DND-41 (cell line): Measurements from ENCODE around the gene PLXNA4.

Experiments used
- ATAC-seq: fragments of 200-7000 bp; cut with Tn5 transposase; 3 replicates; pipeline ENCODE4 v1.9.1; 2021; ENCODE audit warnings: low read depth; ENCODE audit not compliant: insufficient read depth
- DNase-seq: peaks from one replicate; pipeline ENCODE4 v3.0.0-alpha.2; 2020
- H2AFZ ChIP-seq: 2 replicates; pipeline ENCODE4 v1.6.0; 2012; ENCODE audit warnings: low read depth, low read length
- H3K27ac ChIP-seq: 2 replicates; pipeline ENCODE4 v1.5.1; 2012; ENCODE audit warnings: low read length, inconsistent platforms
- H3K27me3 ChIP-seq: fragments of 200-600 bp; sonication (generic); 2 replicates; pipeline ENCODE4 v1.6.0; 2012; ENCODE audit warnings: low read length, mild to moderate bottlenecking, inconsistent platforms; ENCODE audit not compliant: insufficient read depth, poor library complexity
- H3K36me3 ChIP-seq: 2 replicates; pipeline ENCODE4 v1.5.1; 2012; ENCODE audit warnings: low read length, inconsistent platforms; ENCODE audit not compliant: insufficient read depth
- H3K4me1 ChIP-seq: 2 replicates; pipeline ENCODE4 v1.5.1; 2012; ENCODE audit warnings: mild to moderate bottlenecking, low read length; ENCODE audit not compliant: insufficient read depth
- H3K4me2 ChIP-seq: 2 replicates; pipeline ENCODE4 v1.6.0; 2012; ENCODE audit warnings: mild to moderate bottlenecking, moderate library complexity, low read length, inconsistent platforms; ENCODE audit not compliant: insufficient read depth
- H3K4me3 ChIP-seq, 2 experiments: fragments of 200-600 bp in 1 of 2; shearing (Covaris generic) in 1 of 2; 2 replicates each; pipeline ENCODE4 v1.5.1; 2012 to 2016; ENCODE audit warnings: inconsistent platforms in 2 of 2, low read length in 2 of 2, mild to moderate bottlenecking in 2 of 2, low read depth in 1 of 2, moderate library complexity in 1 of 2
- H3K79me2 ChIP-seq: 2 replicates; pipeline ENCODE4 v1.6.0; 2012; ENCODE audit warnings: low read length, inconsistent platforms; ENCODE audit not compliant: insufficient read depth
- H3K9ac ChIP-seq: 2 replicates; pipeline ENCODE4 v1.6.0; 2012; ENCODE audit warnings: low read depth, mild to moderate bottlenecking, inconsistent platforms, low read length, moderate library complexity
- H3K9me3 ChIP-seq: 2 replicates; pipeline ENCODE4 v1.5.1; 2012; ENCODE audit warnings: low read length, moderate library complexity, mild to moderate bottlenecking, inconsistent platforms; ENCODE audit not compliant: insufficient read depth, severe bottlenecking
- H4K20me1 ChIP-seq: 2 replicates; pipeline ENCODE4 v1.6.0; 2012; ENCODE audit warnings: low read length; ENCODE audit not compliant: insufficient read depth
- EZH2 ChIP-seq: IDR thresholded peaks from 3 replicates; pipeline ENCODE4 v1.6.1; 2012; ENCODE audit warnings: borderline replicate concordance, low read depth, mild to moderate bottlenecking, moderate library complexity, low read length, inconsistent platforms; ENCODE audit not compliant: severe bottlenecking
- TF ChIP-seq, protein P1 (sequence below): IDR thresholded peaks from 2 replicates; pipeline ENCODE4 v1.5.1; 2012; ENCODE audit warnings: borderline replicate concordance, low read length, moderate library complexity, mild to moderate bottlenecking; ENCODE audit not compliant: poor library complexity, severe bottlenecking; ENCODE audit errors: extremely low read depth

PLXNA4 gene

DNA sequence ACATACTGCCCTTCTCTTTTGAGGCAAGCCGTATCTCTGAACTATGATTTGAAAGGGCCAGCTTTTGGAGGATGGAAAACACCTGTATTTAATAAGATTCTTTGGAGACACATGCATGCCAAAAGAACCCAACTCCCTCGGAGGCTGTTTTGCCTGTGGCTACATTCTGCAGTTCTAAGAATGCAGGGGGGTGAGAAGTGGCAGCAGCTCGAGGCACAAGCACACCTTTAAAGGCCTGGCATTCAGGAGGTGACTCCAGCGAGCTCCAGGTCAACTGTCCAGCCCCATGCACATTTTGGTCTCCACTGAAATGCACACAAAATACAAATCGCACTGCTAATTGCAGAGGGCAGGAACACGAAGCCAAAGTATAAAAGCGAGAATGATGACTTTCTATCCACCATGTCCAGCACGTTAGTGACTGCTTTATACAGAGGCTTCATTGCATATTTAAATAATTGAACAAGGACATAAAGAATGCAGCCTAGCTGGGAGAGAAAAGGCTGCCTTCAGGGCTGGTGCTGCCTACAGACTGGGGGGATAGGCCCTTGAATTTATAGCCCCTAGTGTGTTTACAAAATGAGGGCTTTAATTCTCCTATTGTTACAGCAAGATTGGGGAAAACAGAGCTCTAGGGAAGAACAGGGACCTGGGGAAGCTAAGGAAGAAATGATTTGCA, 359.3 kb downstream of the PLXNA4 start:
- H3K79me2 ChIP-seq = no peaks in the 10 kb centered on the region
- H3K4me2 ChIP-seq = no peak overlapping the region
- DNase-seq (no peak), ATAC-seq (no peak)
- no peak for TF ChIP-seq EZH2
- TF ChIP-seq, protein P1, sequence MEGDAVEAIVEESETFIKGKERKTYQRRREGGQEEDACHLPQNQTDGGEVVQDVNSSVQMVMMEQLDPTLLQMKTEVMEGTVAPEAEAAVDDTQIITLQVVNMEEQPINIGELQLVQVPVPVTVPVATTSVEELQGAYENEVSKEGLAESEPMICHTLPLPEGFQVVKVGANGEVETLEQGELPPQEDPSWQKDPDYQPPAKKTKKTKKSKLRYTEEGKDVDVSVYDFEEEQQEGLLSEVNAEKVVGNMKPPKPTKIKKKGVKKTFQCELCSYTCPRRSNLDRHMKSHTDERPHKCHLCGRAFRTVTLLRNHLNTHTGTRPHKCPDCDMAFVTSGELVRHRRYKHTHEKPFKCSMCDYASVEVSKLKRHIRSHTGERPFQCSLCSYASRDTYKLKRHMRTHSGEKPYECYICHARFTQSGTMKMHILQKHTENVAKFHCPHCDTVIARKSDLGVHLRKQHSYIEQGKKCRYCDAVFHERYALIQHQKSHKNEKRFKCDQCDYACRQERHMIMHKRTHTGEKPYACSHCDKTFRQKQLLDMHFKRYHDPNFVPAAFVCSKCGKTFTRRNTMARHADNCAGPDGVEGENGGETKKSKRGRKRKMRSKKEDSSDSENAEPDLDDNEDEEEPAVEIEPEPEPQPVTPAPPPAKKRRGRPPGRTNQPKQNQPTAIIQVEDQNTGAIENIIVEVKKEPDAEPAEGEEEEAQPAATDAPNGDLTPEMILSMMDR = no peak
- H3K27me3 ChIP-seq = no peaks in the 10 kb centered on the region
- no peaks in the 10 kb centered on the region; the same call in 1 of the 2 replicates for H4K20me1 ChIP-seq
- no peaks in the 10 kb centered on the region for H3K9me3 ChIP-seq
- H3K4me3 ChIP-seq = no peak overlapping the region
- no peak overlapping the region for H3K9ac ChIP-seq
- no peaks in the 10 kb centered on the region for H3K4me1 ChIP-seq
- no peaks in the 10 kb centered on the region for H3K36me3 ChIP-seq
- no peak overlapping the region for H3K27ac ChIP-seq
- H2AFZ ChIP-seq = no peak overlapping the region

- Histone ChIP-seq H3K27me3 (no peaks in the 10 kb centered on the region), H3K4me2 (no peak overlapping the region), H4K20me1 (no peaks in the 10 kb centered on the region; the same call in 1 of the 2 replicates), H3K4me3 (no peak overlapping the region), H2AFZ (no peak overlapping the region), H3K9ac (no peak overlapping the region), H3K36me3 (no peaks in the 10 kb centered on the region), H3K79me2 (no peaks in the 10 kb centered on the region), H3K9me3 (no peaks in the 10 kb centered on the region), H3K4me1 (no peaks in the 10 kb centered on the region), H3K27ac (no peak overlapping the region)
- ATAC-seq = no peak
- no peak for DNase-seq
- TF ChIP-seq, protein P1 = no peak
- TF ChIP-seq EZH2 = no peak
Measured at GRCh38 chr7:132214452-132214851, 361.8 kb downstream of the PLXNA4 start.

DNA sequence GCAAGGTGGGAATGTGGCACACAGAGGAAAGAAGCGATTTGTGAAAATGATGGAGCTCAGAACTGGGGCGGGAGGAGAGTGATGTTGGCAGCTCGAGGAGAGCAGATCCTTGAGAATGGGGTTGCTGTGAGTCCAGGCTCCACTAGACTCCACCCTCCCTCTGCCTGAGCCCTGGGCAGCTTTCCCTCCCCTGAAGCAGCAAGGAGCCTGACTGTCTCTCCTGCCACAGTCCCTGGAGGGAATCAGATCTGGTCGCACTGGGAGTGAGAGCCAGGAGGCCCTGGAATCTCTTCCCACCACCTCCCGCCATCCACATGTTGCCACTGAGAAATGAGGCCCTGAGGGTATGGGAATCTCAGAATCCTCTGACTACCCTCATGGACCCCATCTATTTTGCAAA, 362.7 kb downstream of the PLXNA4 start:
- ATAC-seq (no peak), DNase-seq (no peak)
- Histone ChIP-seq H3K4me2 (no peak overlapping the region), H3K4me3 (no peak overlapping the region), H3K4me1 (no peaks in the 10 kb centered on the region), H3K9me3 (no peaks in the 10 kb centered on the region), H3K9ac (no peak overlapping the region), H3K36me3 (no peaks in the 10 kb centered on the region), H3K27me3 (no peaks in the 10 kb centered on the region), H4K20me1 (no peaks in the 10 kb centered on the region; the same call in 1 of the 2 replicates), H2AFZ (no peak overlapping the region), H3K27ac (no peak overlapping the region), H3K79me2 (no peaks in the 10 kb centered on the region)
- no peak for TF ChIP-seq EZH2
- TF ChIP-seq, protein P1 = no peak
